HG03108 (cell line): ENCODE measurements around the gene ADGRB3.
"Not testable (repeated sequence)": the region's sequence is repeated elsewhere in the genome, so short reads cannot be mapped to it uniquely, and the experiment has no call there.

Source experiments
- ATAC-seq: cut with Tn5 transposase; IDR thresholded peaks from one replicate; pipeline ENCODE4 v1.9.1; 2021; ENCODE audit warnings: moderate library complexity; ENCODE audit not compliant: unreplicated experiment

Gene ADGRB3

DNA sequence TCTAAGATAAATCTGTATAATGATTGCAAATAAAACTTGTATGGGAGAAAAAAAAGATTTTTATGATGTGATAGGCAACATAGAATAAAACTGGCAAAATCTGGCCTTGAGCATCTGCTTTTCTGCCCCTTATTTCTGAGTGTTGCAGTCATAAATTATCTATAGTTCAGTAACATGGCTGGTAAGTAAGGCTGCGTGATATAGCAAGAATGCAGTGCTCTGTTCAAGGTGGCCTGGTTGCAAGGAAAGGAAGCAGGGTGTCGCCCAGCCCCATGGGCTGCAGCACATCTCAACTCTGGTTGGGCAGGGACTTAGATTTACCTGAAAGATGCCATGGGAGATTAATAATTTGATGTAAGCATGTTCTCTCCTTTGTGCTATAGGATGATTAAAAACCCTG lies 582.3 kb downstream of the ADGRB3 start:
- no peak for ATAC-seq

DNA sequence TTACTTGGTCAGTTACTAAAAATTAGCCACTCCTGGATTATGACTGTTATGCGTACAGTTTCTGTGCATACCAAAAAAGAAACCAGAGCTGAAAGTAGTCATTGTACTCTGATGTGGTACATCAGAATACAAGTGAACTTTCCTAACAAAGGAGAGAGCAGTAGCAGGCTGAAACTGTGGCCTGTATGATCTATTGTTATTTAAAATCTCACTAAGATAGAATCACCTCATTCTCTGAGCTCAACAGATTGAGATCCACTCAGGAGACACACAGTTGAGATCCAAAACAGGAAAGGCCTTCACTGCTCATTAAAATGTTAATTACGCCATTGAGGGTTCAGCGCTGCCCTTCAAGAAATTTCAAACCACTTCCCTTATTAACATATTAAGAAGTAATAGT lies 585.3 kb downstream of the ADGRB3 start:
- no peak for ATAC-seq

DNA sequence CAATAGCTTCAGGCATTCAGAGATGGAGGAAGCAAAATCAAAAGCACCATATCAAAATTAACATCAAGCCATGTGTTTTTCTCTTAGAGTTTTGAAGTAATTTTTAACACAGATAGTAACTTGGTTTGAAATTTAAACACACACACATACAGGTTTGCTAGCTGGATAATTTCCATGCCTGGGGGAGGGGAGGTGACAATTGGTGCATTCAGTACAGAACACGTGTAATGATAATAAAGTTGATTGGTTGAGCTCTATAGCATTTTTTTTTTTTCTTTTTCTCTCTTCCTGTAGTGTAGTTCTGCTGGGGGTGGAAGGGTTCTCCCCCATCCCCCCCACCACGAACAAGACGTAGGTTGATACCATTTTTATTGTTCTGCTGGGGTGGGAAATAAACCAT lies 596.9 kb downstream of the ADGRB3 start:
- ATAC-seq: no peak

DNA sequence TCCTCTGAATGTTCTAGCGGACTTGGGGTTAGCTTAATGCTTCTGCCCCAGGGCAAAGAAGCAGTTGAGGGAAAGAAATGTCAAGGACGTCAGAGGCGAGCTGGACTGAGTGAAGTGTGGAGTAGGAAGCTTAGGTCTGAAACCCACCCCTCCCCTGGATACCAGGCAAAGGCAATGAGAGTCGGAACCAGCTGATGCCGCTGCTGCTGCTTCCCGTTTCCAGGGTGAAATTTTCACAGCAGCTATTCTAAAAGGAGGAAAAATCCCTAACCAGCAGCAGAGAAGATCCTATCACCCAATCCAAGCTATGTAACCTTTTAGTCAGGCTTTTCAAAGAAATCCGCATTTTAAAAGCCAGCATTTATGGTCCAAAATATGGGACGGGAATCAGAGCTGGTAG lies 597.4 kb downstream of the ADGRB3 start:
- ATAC-seq: no peak

DNA sequence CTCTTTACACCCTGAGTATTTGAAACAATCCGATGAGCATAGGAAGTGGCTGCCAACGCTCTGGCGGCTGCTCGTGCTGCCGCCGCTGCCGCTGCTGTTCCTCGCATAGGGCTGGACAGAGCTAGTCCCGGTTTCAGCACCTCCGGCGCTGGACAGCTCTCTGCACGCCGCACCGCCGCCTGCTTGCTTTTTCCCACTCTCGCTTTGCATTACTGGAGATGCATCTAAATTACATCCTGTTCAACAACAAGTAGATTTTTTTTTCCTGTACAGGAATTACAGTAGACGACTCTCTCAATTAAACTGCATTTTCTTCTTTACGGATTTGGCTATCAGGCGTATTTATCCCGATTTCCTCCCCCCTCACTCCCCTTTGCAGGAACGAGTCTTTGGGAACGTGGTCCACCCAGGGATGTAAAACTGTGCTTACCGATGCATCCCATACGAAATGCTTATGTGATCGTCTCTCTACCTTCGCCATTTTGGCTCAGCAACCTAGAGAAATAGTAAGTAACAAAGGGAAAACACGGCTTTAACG lies 597.9 kb downstream of the ADGRB3 start:
- ATAC-seq: peak; percentile 88

DNA sequence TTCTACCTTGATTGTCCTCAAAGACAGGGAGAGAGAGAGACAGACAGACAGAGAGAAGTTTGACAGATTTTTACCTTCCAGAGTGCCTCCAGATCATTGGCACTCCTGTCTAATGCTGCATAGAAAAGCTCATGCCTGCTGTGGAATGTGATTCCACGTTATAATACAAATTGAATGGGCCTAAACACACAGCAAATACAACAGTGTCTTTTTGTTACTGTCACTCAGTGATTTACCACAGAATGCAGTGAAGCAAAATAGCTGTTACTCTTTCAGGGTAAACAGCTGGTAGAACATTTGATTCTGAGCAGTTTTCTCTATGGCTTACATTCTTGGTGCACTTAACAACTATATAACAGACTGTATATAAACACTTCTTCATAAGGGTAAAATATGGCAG lies 603.0 kb downstream of the ADGRB3 start:
- no peak for ATAC-seq

DNA sequence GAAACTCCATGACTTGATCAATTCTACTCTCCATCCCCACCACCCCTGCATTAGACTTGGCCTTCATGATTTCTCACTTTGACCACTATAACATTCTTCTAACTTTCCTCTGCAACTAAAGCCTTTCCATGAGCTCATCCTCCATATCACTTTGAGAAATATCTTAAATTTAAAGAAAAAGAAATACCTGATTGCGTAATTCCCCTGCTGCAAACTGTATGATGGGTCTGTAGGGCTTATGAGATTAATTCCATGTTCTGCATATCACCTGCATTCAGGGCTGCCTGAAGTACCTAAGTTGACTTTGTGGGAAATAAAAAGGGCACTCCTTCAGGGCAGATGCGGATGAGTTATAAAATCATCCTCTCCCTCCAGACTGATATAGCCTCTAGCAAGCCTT lies 611.9 kb downstream of the ADGRB3 start:
- no peak for ATAC-seq

DNA sequence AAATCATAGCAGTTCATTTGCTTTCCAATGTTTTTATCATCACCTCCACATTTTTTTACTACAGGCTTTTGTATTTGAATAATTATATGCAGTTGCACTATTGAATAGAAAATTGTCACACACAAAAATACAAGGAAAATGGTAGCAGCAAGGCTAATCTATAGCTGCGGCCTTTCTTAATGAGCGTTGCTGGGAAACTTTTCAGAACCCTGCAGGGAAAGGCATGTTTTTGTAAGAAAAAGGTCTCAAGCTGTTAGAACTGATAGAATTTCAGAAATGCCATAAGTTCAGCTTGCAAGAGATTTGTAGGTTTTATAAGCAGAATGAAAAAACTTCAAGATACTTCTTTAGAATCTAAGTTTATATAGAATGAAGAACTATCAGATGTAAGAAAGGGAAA lies 625.9 kb downstream of the ADGRB3 start:
- ATAC-seq: no peak

DNA sequence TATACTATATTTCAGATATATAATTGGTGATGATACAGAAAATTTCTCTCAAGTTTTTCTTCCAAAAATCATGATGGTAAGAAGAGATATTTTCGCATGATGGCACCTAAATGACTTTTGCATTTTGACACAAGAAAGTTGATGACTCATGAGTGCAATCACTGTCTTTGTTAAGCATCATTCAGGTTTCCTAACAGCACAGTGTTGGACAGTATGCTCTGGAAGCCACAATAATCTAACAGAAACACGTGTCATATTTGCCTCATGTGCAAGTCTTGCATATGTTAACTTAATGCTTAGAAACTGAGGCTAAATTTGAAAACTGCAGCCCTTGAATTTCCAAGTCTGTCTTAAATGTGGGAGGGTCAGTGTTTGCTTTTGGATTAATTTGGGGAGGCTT lies 628.2 kb downstream of the ADGRB3 start:
- ATAC-seq: no peak

DNA sequence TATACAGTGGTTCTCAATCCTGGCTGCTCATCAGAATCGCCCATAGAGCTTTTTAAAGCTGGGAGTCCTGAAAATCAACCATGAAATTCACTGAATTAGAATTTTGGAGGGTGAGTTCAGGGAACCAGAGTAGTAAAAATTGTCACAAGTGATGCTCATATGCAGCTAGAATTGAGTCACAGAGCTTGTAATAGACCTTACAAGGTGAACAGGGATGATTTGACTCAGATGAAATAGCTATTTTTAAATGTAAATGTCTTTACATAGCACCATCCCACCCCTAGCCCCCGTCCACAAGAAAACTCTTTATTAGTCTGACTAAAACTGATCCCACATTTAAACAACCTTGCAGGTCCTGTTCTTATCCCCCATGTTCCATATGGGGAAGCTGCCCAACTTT lies 630.0 kb downstream of the ADGRB3 start:
- ATAC-seq: no peak

DNA sequence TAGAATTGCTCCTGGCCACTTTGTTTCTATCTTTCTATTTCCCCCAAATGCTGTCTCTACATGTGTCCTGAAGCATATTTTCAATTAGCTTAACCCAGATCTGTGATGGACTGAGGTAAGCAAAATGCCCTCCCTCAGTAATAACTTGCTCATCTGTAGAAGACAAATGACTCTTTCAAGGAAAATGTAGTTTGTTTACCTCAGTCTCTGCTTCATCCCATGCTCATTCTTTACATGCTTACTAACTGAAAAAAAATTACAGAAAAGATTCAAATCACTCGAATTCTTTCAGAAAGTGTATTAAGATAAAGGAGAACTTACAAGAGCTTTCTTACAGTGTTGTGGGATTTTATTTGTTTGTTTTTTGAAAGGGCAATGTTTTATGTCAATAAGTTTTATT lies 630.6 kb downstream of the ADGRB3 start:
- no peak for ATAC-seq

DNA sequence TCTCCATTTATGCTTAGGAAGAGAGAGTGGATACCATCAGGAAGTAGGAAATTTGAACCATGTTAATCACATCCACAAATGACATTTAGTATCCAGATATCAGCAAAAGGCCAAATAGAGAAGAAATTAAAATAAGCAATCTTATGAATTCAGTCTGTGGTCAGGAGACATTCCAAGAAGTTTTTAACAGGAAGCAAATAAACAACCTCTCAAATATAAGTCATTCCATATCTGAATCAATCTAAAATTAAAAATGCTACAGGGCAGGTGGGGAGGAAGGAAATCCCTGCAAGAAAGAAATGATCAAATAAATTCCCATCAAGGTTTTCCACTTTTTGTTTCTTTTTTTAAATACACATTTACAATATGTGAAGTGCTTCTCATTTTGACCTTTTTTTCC lies 641.1 kb downstream of the ADGRB3 start:
- ATAC-seq: no peak

DNA sequence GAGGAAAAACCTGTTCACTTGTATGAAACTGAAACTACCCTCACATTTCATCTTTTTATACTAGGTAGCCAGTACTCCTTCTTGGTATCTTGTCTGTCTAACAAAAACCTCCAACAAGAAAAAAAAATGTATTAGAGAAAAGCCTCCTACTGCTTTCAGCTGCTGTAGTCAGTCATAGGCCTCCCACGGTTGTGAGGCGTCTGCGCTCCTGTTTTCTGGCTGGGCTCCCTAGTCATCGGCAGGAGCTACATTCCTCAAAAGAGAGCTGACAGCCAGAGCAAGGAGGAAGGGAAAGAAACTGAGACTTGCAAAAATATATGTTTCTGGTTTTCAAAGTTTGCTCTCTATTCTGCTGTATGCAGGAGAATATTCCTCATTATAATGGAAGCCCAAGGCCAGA lies 644.7 kb downstream of the ADGRB3 start:
- ATAC-seq: no peak

DNA sequence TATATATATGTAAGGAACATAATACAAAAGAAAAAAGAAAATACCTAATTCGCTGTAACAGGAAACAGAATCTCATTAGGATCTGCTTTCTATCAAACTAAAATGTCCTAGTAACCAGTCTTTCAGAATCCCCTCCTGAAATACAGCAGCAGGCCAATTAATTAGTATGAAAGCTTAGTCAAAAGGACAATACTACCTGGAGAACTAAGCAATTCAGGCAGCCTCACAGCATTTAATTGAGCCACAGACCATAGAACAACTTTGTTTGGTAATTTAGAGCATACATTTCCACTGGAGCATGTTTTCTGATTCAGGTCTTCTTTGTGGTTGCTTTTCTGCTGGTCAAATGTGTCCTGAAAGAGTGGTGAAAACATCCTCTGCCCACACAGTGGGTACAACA lies 645.8 kb downstream of the ADGRB3 start:
- no peak for ATAC-seq

DNA sequence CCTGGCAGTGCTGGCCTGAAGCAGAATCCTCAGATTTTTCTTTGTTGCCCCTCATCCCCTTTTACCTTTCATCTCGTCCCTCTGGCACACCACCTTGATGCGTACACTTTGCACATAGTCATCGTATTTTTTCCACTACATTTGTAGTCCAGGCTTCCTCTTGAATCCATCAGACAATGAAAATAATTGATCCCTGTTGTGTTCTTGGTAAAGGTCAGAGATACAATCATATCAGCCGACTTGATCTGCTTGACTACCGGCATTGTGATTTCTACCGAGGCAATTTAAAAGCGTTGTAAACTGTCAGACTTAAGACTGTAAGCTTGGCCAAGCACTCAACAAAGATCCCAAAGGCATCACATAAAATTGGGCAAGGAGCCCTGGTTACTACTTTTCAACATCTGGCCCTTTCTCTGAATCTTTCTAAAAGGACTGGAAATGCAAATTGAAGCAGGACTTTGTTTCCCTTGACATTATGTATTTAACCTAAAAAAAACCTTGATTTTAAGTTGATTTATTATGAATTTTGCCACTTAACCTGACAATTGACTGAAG lies 649.2 kb downstream of the ADGRB3 start:
- no peak for ATAC-seq

DNA sequence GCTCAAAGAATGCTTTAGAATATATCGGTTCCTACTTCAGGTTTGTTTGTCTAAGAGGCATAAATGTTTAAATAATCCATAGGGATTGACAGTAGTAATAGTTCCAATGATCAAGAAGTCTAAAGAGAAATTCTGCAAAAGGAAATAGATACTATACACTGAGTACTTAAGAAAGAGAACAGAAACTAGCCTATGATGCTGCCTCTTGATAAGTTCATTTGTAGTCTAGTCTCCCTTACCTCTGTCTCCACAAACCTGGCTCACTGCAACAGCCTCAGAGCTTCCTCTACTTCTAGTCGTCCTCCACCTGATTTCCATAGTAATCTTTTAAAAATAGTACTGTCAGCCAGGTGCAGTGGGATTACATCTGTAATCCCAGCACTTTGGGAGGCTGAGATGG lies 650.0 kb downstream of the ADGRB3 start:
- ATAC-seq: no peak

DNA sequence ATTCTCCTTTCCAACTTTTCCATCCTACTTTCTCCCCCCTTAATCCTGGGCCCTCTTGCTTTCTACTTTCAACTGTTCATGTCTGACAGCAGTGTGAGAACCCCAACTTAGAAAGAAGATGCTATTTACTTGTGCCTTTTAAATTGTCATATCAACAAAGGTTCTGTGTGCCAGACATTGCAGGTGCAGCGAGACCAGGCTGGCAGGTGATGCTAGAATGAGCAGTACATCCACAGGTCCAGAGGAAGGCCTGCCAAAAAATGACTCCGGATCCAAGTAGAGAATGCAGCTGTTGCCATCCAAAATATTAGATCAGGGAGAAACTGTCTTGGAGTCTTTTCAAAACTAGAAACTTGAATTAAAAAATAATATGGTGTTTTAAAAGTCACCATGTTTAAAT lies 651.2 kb downstream of the ADGRB3 start:
- ATAC-seq: no peak

DNA sequence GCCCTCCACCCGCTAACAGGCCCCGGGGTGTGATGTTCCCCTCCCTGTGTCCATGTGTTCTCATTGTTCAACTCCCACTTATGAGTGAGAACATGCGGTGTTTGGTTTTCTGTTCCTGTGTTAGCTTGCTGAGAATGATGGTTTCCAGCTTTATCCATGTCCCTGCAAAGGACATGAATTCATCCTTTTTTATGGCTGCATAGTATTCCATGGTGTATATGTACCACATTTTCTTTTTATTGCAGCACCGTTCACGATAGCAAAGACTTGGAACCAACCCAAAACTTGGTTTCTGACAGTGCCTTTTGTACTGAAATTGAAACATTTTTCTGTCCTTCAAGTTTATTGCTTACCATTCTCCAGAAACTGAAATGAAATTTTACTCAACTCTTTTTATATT lies 653.1 kb downstream of the ADGRB3 start:
- ATAC-seq: not testable (repeated sequence)

DNA sequence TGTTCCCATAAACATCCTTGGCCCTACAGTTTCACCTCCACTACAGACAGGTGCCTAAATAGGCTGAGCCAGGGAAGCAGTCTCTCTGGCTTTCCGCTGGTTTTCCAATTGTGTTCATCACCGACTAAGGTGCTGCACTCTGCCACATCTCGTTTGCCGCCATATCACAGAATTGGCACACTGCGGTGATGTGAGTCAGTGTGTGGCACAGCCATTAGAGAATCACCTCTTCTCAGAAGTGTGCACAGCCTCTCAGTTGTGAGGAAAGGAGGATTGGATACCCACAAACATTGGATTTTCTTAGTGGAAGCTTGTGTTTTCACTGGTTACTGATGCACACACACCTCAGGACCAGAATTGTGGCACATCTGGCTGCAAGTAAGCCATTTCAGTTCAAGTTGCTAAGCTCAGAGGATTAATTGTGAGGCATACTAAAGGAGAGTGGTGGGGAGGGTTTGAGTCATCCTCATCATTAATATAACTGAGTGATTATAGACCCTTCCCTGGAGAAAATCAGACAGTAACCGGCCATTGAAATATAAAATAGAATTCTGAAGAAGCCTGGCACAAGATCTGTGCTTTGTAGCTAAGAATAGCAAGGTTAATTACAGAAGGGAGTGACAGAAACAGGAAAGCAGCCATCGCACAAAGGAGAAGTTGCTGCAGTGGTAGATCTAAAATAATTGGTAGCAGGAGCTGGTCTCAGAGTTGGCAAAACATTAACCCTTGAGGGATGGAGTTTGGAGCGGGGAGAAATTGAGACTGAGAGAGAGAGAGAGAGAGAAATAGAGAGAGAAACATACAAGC lies 654.8 kb downstream of the ADGRB3 start:
- ATAC-seq: no peak

DNA sequence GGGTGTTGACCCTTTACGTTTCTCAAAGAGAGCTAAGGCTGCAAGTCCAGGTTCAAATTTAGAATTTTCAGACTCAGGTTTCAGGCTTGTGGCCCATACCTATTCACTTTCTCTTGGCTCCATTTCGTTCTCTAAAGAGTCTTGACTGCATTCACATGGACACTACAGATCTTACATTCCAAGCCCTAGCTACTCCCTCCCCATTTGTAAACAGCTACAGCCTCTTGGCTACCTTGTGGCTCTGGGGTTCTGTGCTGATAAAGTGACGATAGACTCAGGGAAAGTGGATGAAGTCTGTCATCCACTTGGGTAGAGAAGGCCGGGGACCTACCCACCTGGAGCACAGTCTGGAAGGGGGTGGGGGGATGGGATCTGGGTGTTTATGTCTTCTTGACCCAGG lies 658.4 kb downstream of the ADGRB3 start:
- no peak for ATAC-seq

DNA sequence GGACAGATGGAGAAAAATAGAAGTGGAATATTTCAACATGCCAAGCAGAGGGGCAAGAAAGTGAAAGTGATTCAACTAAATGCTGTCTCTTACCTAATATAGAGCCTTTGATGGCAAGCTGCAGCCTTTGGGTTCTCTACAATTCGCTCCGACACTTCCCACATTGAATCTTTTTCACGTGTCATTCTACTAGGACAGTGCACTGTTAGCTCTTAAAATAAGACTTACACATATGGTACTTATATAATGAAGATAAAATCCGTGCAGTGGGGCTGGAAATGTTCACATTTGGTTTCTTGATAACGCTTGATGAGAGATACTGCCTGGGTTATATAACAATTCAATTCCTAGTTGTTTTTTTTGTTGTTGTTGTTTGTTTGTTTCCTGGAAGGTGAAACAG lies 659.3 kb downstream of the ADGRB3 start:
- no peak for ATAC-seq

DNA sequence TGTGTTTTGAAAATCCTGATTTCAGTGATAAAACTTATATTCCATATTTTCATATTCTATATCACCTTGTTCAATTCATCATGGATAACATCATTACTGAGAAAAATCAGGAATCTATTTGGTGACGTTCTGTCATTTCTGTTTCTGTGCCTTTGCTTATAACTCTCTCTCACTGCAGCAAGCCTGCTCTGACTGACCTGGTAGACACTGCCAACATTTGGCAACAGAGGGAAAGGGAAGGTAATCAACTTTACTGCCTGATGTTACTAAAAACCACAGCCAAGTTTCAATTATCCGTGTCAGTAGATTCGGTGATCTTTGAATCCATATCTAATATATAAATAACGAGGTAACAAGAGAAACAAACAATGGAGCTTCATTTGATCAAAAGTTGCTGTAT lies 659.8 kb downstream of the ADGRB3 start:
- no peak for ATAC-seq

DNA sequence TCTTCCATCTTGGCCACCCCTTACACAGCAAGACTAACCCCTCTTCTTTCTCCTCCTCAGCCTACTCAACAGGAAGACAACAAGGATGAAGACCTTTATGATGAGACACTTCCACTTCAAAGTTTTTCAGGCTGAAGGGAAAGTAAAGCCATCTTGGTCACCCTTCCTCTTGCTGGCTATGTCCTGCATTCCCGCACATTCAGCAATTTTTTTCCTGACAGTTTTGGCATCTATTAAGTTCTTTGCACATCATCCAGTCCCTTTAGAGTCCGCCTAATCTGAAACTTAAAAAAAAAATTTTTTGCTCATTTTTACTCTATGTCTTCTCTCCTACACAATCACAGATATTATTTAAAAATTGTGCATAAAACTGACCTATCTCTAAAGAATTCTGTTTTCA lies 668.3 kb downstream of the ADGRB3 start:
- no peak for ATAC-seq
